OCI-LY7 (cell line): Measurements from ENCODE around the gene ARHGAP28. TPM values are rescaled to one million over a fixed set of nuclear protein-coding genes. Genes with fewer than 3 reads are reported as not detected.

ENCODE experiments used
- BruUV-seq: library from RNA; stranded (reverse); fragments of 400-500 nt; replicated peaks from 2 replicates; lab custom pipeline; 2021; lab: Mats Ljungman, UMichigan
- CTCF ChIA-PET: fragments of 300-600 bp; sonication (Branson Sonifier 250); formaldehyde crosslinking; loops from one replicate; lab custom pipeline; 2022; ENCODE audit warnings: antibody characterized with exemption; ENCODE audit not compliant: unreplicated experiment; lab: Charles Lee
- POLR2A ChIA-PET: fragments of 300-600 bp; sonication (Branson Sonifier 250); formaldehyde crosslinking; loops from one replicate; lab custom pipeline; 2022; ENCODE audit warnings: antibody characterized with exemption; lab: Charles Lee
- DNase-seq: peaks from one replicate; pipeline ENCODE4 v3.0.0-alpha.2; 2015; ENCODE audit warnings: low spot score
- H2AFZ ChIP-seq: fragments of 200-600 bp; sonication (generic), shearing (Covaris generic); 2 replicates; pipeline ENCODE4 v1.6.1; 2014; ENCODE audit warnings: mild to moderate bottlenecking, antibody characterized with exemption, low read length, moderate library complexity
- H3K27ac ChIP-seq: fragments of 200-600 bp; sonication (generic); 2 replicates; pipeline ENCODE4 v1.5.1; 2014; ENCODE audit warnings: mixed run types, low read depth, mild to moderate bottlenecking, moderate library complexity, low read length, inconsistent platforms; ENCODE audit not compliant: poor library complexity, severe bottlenecking
- H3K36me3 ChIP-seq: fragments of 200-600 bp; sonication (generic); 2 replicates; pipeline ENCODE4 v1.6.1; 2014; ENCODE audit warnings: mild to moderate bottlenecking, antibody characterized with exemption, low read length, moderate library complexity, mixed read lengths; ENCODE audit not compliant: insufficient read depth
- H3K4me1 ChIP-seq: fragments of 200-600 bp; sonication (generic); 2 replicates; pipeline ENCODE4 v1.5.1; 2014; ENCODE audit warnings: mild to moderate bottlenecking, low read length; ENCODE audit not compliant: insufficient read depth, poor library complexity, severe bottlenecking
- H3K4me2 ChIP-seq: fragments of 200-600 bp; sonication (generic); 2 replicates; pipeline ENCODE4 v1.6.1; 2014; ENCODE audit warnings: mild to moderate bottlenecking, low read length
- H3K4me3 ChIP-seq: fragments of 200-600 bp; sonication (generic); 2 replicates; pipeline ENCODE4 v1.5.1; 2014; ENCODE audit warnings: mild to moderate bottlenecking, low read depth, low read length; ENCODE audit not compliant: poor library complexity, severe bottlenecking
- H3K79me2 ChIP-seq: fragments of 200-600 bp; sonication (generic); 2 replicates; pipeline ENCODE4 v1.6.1; 2016; ENCODE audit warnings: low read depth, mild to moderate bottlenecking, low read length, moderate library complexity, mixed read lengths; ENCODE audit not compliant: insufficient read depth
- H3K9me2 ChIP-seq: fragments of 200-600 bp; sonication (generic); 2 replicates; pipeline ENCODE4 v1.6.1; 2016; ENCODE audit warnings: mild to moderate bottlenecking, low read length, mixed read lengths; ENCODE audit not compliant: insufficient read depth
- H3K9me3 ChIP-seq: fragments of 200-600 bp; sonication (generic); 2 replicates; pipeline ENCODE4 v1.6.1; 2014; ENCODE audit warnings: mild to moderate bottlenecking, mixed run types, low read length, mixed read lengths
- H4K20me1 ChIP-seq: fragments of 200-600 bp; sonication (generic); 2 replicates; pipeline ENCODE4 v1.6.1; 2014; ENCODE audit warnings: mild to moderate bottlenecking, antibody characterized with exemption, low read length, moderate library complexity, mixed read lengths; ENCODE audit not compliant: insufficient read depth
- EZH2phosphoT487 ChIP-seq: fragments of 200-600 bp; sonication (generic); IDR thresholded peaks from 2 replicates; pipeline ENCODE4 v1.6.1; 2018; ENCODE audit warnings: low read depth, borderline replicate concordance, mild to moderate bottlenecking, mixed run types, antibody characterized with exemption, low read length, moderate library complexity, mixed read lengths
- intact Hi-C: fragments of 100-400 bp; cut with micrococcal nuclease; formaldehyde crosslinking; loops from one replicate; pipeline ENCODE4 v1.10.0; 2022; ENCODE audit not compliant: unreplicated experiment
- total RNA-seq, 2 experiments: library from RNA; depleted of rRNA in 1 of 2; stranded (reverse); fragments of >200 nt in 1 of 2; shearing (Covaris generic) in 1 of 2; gene quantifications; 2 replicates each; pipeline ENCODE4 v1.2.3, GENCODE V29; 2014 to 2022
- TF ChIP-seq, protein P1 (sequence below): fragments of 200-600 bp; sonication (generic); conservative IDR thresholded peaks from 2 replicates; pipeline ENCODE4 v1.5.1; 2014; ENCODE audit warnings: mild to moderate bottlenecking, antibody characterized with exemption, low read length, moderate library complexity, mixed read lengths

ARHGAP28 gene
- total RNA-seq, 2 experiments from 2014 or later = not detected

DNA sequence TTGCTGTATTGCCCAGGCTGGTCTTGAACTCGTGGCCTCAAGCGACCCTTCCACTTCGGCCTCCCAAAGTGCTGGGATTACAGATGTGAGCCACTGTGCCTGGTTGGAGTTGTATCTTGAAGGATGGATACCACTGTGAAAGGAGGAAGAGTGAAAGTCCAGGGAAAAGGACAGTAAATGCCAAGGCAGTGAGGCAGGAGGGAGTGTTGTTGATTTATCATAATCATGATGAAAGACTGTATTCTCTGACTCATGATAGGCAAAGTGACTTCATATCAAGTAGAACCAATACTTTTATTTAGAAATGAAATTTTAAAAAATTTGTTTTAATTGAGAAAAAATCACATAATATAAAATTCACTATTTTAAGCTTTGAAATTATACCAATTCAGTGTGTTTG lies 162.3 kb downstream of the ARHGAP28 start:
- no peaks in the 10 kb centered on the region for H3K9me2 ChIP-seq
- no peak overlapping the region for H3K4me3 ChIP-seq
- no peaks in the 10 kb centered on the region for H4K20me1 ChIP-seq
- DNase-seq = no peak
- no peak for TF ChIP-seq EZH2phosphoT487
- TF ChIP-seq, protein P1, sequence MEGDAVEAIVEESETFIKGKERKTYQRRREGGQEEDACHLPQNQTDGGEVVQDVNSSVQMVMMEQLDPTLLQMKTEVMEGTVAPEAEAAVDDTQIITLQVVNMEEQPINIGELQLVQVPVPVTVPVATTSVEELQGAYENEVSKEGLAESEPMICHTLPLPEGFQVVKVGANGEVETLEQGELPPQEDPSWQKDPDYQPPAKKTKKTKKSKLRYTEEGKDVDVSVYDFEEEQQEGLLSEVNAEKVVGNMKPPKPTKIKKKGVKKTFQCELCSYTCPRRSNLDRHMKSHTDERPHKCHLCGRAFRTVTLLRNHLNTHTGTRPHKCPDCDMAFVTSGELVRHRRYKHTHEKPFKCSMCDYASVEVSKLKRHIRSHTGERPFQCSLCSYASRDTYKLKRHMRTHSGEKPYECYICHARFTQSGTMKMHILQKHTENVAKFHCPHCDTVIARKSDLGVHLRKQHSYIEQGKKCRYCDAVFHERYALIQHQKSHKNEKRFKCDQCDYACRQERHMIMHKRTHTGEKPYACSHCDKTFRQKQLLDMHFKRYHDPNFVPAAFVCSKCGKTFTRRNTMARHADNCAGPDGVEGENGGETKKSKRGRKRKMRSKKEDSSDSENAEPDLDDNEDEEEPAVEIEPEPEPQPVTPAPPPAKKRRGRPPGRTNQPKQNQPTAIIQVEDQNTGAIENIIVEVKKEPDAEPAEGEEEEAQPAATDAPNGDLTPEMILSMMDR = no peak
- no peaks in the 10 kb centered on the region for H3K36me3 ChIP-seq
- H3K79me2 ChIP-seq = no peaks in the 10 kb centered on the region
- CTCF ChIA-PET = no interaction called here
- no peaks in the 10 kb centered on the region for H3K9me3 ChIP-seq
- POLR2A ChIA-PET = interaction anchor here (0.6 kb wide), 1 partner anchor 155 kb away, joined by 3 read pairs; no protein-coding TSS in a partner anchor
- H3K27ac ChIP-seq = no peak overlapping the region
- no peak overlapping the region for H2AFZ ChIP-seq
- intact Hi-C loops = no loop called here
- no TSS peak for BruUV-seq
- no peak overlapping the region for H3K4me2 ChIP-seq
- H3K4me1 ChIP-seq = no peaks in the 10 kb centered on the region

DNA sequence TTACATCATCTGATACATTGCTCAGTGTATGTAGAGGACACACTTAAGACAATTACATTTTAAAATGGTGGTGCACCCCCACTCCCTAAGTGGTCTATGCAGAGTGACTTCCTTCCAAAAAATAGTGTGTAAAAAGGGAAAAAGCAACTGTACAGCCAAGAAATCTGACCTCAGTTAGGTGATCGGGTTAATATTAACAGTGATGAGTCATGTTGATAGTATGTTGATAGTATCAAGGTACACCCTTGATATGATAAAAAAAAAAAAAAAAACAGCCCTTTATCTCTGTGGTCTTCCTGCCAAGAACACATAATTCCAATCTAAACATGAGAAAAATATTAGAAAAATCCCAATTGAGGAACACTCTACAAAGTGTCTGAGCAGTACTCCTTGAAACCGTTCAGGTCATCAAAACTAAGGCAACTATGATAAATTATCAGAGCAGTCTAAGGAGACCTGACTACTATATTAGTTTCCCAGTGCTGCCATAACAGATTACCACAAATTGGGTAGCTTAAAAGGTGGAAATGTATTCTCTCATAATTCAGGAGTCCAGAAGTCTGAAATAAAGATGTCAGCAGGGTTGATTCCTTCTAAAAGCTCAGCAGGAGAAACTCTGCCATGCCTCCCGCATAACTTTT lies 171.9 kb downstream of the ARHGAP28 start:
- ChIA-PET CTCF (no interaction called here), POLR2A (no interaction called here)
- Histone ChIP-seq H3K27ac (no peak overlapping the region), H3K9me2 (no peaks in the 10 kb centered on the region), H4K20me1 (no peaks in the 10 kb centered on the region), H3K36me3 (no peaks in the 10 kb centered on the region), H3K9me3 (no peaks in the 10 kb centered on the region), H2AFZ (no peak overlapping the region), H3K79me2 (no peaks in the 10 kb centered on the region), H3K4me1 (no peaks in the 10 kb centered on the region), H3K4me2 (no peak overlapping the region), H3K4me3 (no peak overlapping the region)
- intact Hi-C loops = no loop called here
- TF ChIP-seq EZH2phosphoT487 = no peak
- TF ChIP-seq, protein P1 = no peak
- no TSS peak for BruUV-seq
- DNase-seq = no peak

DNA sequence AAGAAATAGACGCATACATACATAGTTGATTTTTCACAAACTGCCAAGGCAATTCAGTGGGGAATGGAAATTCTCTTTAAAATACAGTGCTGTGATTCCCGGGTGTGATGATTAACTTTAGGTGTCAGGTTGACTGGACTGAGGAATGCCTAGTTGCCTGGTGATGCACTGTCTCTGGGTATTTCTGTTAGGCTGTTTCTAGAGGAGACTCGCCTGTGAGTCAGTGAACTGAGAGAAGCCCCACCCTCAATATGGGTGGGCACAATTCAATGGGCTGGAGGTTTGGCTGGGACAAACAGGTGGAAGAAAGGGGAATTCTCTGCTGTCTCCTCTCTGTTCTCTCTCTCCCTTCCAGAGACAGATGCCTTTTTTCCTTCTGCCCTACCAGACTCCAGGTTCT lies 187.6 kb downstream of the ARHGAP28 start:
- intact Hi-C loops = loop anchor here (10.0 kb wide), 1 partner anchor 108 kb away; no protein-coding TSS in a partner anchor
- Histone ChIP-seq H2AFZ (no peak overlapping the region), H4K20me1 (no peaks in the 10 kb centered on the region), H3K4me1 (no peaks in the 10 kb centered on the region), H3K4me3 (no peak overlapping the region), H3K36me3 (no peaks in the 10 kb centered on the region), H3K4me2 (no peak overlapping the region), H3K9me3 (no peaks in the 10 kb centered on the region), H3K27ac (no peak overlapping the region), H3K79me2 (no peaks in the 10 kb centered on the region), H3K9me2 (no peaks in the 10 kb centered on the region)
- no peak for TF ChIP-seq EZH2phosphoT487
- TF ChIP-seq, protein P1 = no peak
- BruUV-seq = no TSS peak
- ChIA-PET POLR2A (interaction anchor here (0.7 kb wide), 1 partner anchor 17 kb away, joined by 3 read pairs; no protein-coding TSS in a partner anchor), CTCF (no interaction called here)
- DNase-seq = no peak
